HuH-7 (cell line): ENCODE measurements around the gene OR6V1.
A peak's percentile ranks its signal among the peaks of the same experiment; 100 is the strongest.

Experiments
- DNase-seq: peaks from one replicate; pipeline ENCODE4 v3.0.0; 2011; ENCODE audit warnings: low spot score

Gene OR6V1

GRCh38 chr7:143052041-143052440, at the start of gene OR6V1:
Gene OR6V1 (plus strand): TSS chr7:143052341. CDS start chr7:143052341, 0 bp downstream.
- no peak for DNase-seq

GRCh38 chr7:143002898-143003297, 49.2 kb upstream of the OR6V1 start:
- no peak for DNase-seq

GRCh38 chr7:143003393-143004051, 48.6 kb upstream of the OR6V1 start:
- peak; percentile 47 for DNase-seq

GRCh38 chr7:143005632-143006260, 46.4 kb upstream of the OR6V1 start:
- no peak for DNase-seq

- peak; percentile 72 for DNase-seq
Observed at GRCh38 chr7:143008007-143008901, 43.9 kb upstream of the OR6V1 start.

GRCh38 chr7:143012001-143012400, 40.1 kb upstream of the OR6V1 start:
- no peak for DNase-seq

- DNase-seq, result no peak
Observed at GRCh38 chr7:143012409-143012808, 39.7 kb upstream of the OR6V1 start.

GRCh38 chr7:143013473-143013872, 38.7 kb upstream of the OR6V1 start:
- DNase-seq, result no peak

- DNase-seq, result no peak
Observed at GRCh38 chr7:143013893-143014292, 38.2 kb upstream of the OR6V1 start.

GRCh38 chr7:143015084-143015483, 37.1 kb upstream of the OR6V1 start:
- no peak for DNase-seq

- no peak for DNase-seq
Observed at GRCh38 chr7:143015926-143016490, 36.1 kb upstream of the OR6V1 start.

- DNase-seq, result no peak
Observed at GRCh38 chr7:143016996-143017395, 35.1 kb upstream of the OR6V1 start.

- DNase-seq, result no peak
Observed at GRCh38 chr7:143018931-143019330, 33.2 kb upstream of the OR6V1 start.

GRCh38 chr7:143023047-143023446, 29.1 kb upstream of the OR6V1 start:
- no peak for DNase-seq

- DNase-seq, result no peak
Observed at GRCh38 chr7:143025371-143025770, 26.8 kb upstream of the OR6V1 start.

GRCh38 chr7:143027032-143027431, 25.1 kb upstream of the OR6V1 start, which contains the start of gene OR9A2:
Gene OR9A2 (minus strand): TSS chr7:143027132. CDS start chr7:143027132, 0 bp downstream.
- DNase-seq, result no peak

GRCh38 chr7:143027683-143028082, 24.5 kb upstream of the OR6V1 start:
- no peak for DNase-seq

- DNase-seq, result no peak
Observed at GRCh38 chr7:143038635-143039034, 13.5 kb upstream of the OR6V1 start.

- no peak for DNase-seq
Observed at GRCh38 chr7:143040209-143040715, 11.9 kb upstream of the OR6V1 start.

GRCh38 chr7:143041346-143041745, 10.8 kb upstream of the OR6V1 start:
- DNase-seq, result no peak

GRCh38 chr7:143042159-143042789, 9.9 kb upstream of the OR6V1 start:
- DNase-seq, result no peak

- peak; percentile 50 for DNase-seq
Observed at GRCh38 chr7:143042790-143043271, 9.3 kb upstream of the OR6V1 start.
